GM21367 (cell line): ENCODE data around the gene GNAQ.

Source experiments
- ATAC-seq: cut with Tn5 transposase; IDR thresholded peaks from one replicate; pipeline ENCODE4 v1.9.1; 2021; ENCODE audit not compliant: unreplicated experiment

The GNAQ gene

GRCh38 chr9:78031893-78032729 is 500 bp upstream of the GNAQ start:
- ATAC-seq = no peak

- ATAC-seq = no peak
Observed at GRCh38 chr9:78030553-78031443, 813 bp downstream of the GNAQ start.

DNA sequence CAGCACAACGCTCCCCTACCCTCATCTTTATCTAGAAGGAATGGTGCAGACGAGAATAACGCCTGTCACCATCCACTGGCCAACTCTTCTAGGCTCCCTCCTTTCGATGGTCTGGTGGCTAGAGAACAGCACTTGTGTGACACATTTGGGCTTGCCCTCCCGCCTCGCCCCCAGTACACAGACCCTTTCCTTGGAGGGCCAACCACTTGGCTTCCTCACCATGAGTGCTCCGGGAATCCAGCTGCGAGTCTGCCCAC is 1.4 kb downstream of the GNAQ start:
- no peak for ATAC-seq

DNA sequence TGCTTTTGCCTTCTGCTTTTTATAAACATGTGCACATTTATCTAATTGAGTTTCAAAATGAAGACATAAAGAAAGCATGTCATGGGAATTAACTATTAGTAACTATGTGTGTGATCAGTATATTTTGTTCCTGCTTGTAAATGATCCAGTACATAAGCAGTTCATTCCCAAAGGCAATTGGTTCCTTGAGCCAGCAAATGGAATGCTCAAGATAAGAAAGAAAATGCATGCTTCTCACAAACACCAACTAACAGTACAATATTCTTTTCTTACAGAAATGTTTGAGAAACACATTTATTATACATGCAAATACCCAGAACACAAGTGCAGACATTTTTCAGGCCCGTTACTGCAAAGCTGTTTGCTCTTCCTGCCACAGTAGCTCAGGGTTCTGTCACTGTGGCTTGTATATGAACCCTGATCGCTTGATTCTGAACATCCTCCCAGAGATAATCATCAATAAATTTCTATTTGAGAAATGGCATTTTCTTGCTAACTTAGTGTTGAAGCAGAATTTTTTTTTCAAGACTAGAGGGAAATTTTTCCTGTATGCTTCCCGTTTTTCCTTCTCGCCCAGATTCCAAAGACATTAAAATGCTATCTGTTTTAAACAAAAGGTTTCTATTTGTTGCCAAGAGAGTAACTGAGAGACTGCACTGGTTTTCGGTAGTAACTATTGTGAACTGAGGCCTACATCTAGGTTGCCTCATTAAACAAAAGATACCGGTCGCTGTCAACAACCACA is 1.9 kb downstream of the GNAQ start:
- ATAC-seq = no peak

GRCh38 chr9:78028926-78029325 is 2.7 kb downstream of the GNAQ start:
- ATAC-seq = no peak

GRCh38 chr9:78026947-78027346 is 4.7 kb downstream of the GNAQ start:
- no peak for ATAC-seq

- ATAC-seq = no peak
Observed at GRCh38 chr9:78026416-78026815, 5.2 kb downstream of the GNAQ start.

DNA sequence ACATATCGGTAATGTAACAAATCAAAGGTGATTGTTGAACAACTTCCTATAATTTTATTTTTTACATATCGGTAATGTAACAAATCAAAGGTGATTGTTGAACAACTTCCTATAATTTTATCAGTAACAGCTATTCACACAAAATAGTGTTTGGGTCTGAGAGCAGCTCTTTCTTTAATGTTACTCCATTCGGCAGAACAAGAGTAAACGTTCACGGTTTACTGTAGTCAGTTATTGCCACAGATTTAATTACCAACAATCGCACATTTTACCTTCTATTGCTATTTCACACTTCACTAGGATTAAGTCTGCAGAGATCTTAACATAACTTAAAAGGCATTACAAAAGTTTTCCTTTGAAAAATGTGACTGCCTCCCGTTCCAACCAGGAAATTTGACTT is 6.4 kb downstream of the GNAQ start:
- ATAC-seq = no peak

GRCh38 chr9:78023003-78023741 is 8.4 kb downstream of the GNAQ start:
- ATAC-seq = no peak

DNA sequence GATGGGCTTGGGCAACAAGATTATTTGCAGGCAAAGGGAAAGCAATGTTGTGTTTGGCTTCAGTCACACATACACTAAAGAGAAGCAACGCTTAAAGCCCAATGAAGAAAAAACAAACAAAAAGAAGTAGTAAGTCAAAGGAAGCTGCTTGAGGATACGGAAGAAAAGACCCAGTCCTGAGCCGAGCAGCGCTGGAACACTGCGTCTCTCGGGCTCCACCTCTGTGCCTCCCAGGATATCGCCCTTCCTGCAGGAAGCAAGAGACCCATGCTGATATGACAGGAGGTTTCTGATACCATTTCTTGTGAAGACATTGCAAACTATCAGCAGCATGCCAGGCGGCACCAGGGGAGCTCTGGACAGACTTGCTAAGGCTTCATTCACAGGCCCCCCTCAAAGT is 9.9 kb downstream of the GNAQ start:
- no peak for ATAC-seq

DNA sequence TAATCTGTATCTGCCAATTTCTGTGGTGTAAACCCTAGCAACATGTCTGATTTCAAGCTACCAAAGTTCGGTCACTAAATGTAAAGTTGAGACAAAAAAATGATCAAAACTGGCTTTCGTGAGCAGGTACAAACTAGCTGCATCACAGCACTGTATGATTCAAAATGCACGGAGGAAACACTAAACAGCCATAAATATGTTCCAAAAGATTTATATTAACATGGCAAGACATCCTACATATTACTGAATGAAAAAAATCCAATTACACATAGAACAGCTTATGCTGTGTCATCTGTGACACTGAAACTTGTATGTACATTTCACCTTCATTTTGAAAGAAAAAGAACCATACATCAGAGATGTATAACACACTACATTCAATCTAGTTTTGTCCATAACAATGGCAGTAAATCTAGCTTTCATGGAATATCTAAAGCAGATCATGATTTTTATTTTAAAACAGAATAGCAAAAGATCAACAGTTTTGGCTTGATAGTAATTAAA is 14.4 kb downstream of the GNAQ start:
- ATAC-seq = no peak

DNA sequence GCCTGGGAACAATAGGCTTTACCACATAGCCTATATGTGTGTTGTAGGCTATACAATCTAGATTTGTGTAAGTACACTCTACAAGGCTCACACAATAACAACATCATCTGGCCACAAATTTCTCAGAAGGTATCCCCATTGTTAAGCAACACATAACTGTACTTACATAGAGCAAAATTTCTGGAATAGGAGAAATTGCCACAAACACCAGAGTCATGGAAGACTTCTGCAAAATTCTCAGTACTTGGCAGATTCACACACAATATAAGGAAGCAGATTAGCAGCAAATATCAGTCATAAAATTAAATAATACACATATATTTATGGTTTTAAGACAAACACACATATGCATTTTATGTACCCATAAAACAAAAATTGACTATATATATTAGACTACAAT is 16.4 kb downstream of the GNAQ start:
- ATAC-seq = no peak

- no peak for ATAC-seq
Observed at GRCh38 chr9:78014776-78015175, 16.8 kb downstream of the GNAQ start.

- no peak for ATAC-seq
Observed at GRCh38 chr9:78013934-78014333, 17.7 kb downstream of the GNAQ start.

DNA sequence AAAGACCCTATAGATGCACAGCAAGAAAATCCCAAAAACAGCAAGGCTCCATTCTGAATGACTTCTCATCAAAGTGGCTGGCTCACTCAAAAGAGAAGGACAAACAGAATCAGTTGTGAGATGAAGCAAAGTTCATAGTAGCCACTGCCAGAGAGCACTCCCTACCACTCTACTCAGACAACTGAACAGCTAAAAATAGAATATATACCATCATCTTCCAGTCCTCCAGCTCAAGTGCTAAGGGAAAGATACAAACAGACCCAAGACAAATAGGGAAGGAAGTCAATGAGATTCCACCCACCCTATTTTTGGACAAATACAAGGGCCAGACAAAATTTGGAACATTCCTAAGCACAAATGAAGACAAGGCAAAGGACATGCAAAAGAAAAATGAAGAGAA is 20.6 kb downstream of the GNAQ start:
- no peak for ATAC-seq

GRCh38 chr9:78010445-78010844 is 21.2 kb downstream of the GNAQ start:
- ATAC-seq = no peak

DNA sequence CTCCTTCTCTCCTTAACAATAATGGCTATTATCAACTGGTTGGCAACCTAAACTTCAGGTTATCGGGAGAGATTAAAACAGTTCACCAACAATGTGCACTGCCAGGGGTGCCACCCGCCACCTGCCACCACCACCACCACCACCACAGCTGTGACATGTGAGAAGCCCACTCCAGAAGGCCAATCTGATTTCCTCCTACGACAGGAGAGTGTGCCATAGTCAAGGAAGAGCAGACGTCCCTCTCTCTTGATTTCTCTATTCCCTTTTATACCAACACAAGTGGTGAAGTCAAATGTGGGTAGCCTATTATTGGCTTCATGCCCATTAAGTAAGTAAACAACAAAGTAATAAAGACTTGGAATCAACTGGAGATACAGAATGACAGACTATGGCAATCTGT is 22.4 kb downstream of the GNAQ start:
- ATAC-seq = no peak

GRCh38 chr9:78006734-78007133 is 24.9 kb downstream of the GNAQ start:
- no peak for ATAC-seq

DNA sequence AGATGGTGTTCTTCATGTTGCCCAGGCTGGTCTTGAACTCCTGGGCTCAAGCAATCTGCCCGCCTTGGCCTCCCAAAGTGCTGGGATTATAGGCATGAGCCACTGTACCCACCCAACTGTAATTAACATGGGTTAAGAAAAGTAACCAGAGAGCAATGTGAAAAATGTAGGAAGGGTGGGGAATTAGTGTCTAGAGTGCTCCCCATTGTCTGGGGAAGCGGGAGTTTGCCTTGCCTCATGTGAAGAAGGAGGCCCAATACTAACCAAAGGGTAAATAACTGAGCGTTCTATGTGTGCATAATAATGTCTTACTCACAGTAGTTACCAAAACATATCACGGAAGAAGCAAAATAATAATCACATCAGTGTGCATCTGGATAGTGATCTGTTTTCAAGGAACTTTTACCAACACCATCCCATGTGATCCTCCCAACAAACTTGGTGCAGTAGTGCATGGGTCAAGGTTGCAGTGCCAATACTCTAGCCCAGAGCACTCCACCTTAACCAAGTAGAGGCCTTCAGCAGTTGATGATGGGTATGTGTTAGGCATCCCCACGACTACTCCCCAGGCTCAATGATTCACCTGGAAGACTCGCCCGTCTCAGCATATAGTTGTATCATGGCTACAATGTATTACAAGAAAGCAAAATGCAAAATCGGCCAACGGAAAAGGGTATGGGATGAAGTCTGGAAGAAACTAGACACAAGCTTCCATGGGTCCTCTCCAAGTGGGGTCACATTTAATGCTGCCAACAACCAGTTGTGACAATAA is 26.2 kb downstream of the GNAQ start:
- ATAC-seq = no peak
